HepG2 (cell line): Measurements from ENCODE around the gene ADH1B. TPM values are rescaled to one million over a fixed set of nuclear protein-coding genes. Genes with fewer than 3 reads are reported as not detected.

Source experiments
- ATAC-seq: fragments of 200-7000 bp; cut with Tn5 transposase; 3 replicates; pipeline ENCODE4 v1.9.1; 2020; ENCODE audit warnings: mild to moderate bottlenecking, moderate library complexity
- BruUV-seq: library from RNA; stranded (reverse); fragments of 400-500 nt; replicated peaks from 2 replicates; lab custom pipeline; 2021; lab: Mats Ljungman, UMichigan
- CTCF ChIA-PET: fragments of 300-600 bp; formaldehyde crosslinking; extraction: SDS; loops from one replicate; lab custom pipeline; 2021; ENCODE audit warnings: low total read pairs, inconsistent platforms, low intra/inter-chr PET ratio; lab: Yijun Ruan, JAX
- POLR2A ChIA-PET: fragments of 350-600 bp; sonication (Branson Sonifier 250); formaldehyde crosslinking; loops from one replicate; lab custom pipeline; 2020; ENCODE audit warnings: antibody characterized with exemption, inconsistent platforms; lab: Yijun Ruan, JAX
- DNase-seq: peaks from one replicate; pipeline ENCODE4 v3.0.0-alpha.2; 2015; ENCODE audit warnings: low spot score
- FAIRE-seq: peaks from 3 replicates; lab custom pipeline; 2011; peaks lifted over from hg19 to GRCh38; lab: Jason Lieb, UNC
- H2AFZ ChIP-seq: one replicate; pipeline ENCODE4 v1.6.1; 2011; ENCODE audit warnings: low read length, inconsistent platforms
- H3K27ac ChIP-seq: fragments of 300-600 bp; 3 replicates; pipeline ENCODE4 v1.8.0; 2011; ENCODE audit warnings: mixed run types, mild to moderate bottlenecking, mixed read lengths, low read length, inconsistent platforms; ENCODE audit not compliant: insufficient read depth; ENCODE audit errors: extremely low read length
- H3K27me3 ChIP-seq, 2 experiments: fragments of 200-600 bp in 1 of 2; 2 replicates in 1 of 2; 3 replicates in 1 of 2; pipeline versions ENCODE4 v1.6.0 to v1.8.0; 2011; ENCODE audit warnings: low read length in 2 of 2, mild to moderate bottlenecking in 2 of 2, moderate library complexity in 2 of 2, inconsistent platforms in 1 of 2; ENCODE audit not compliant: insufficient read depth in 2 of 2, control insufficient read depth in 1 of 2
- H3K36me3 ChIP-seq, 2 experiments: fragments of 200-600 bp in 1 of 2; replicated peaks in 1 of 2; 2 replicates in 1 of 2; 3 replicates in 1 of 2; pipeline versions ENCODE4 v1.5.1 to v1.8.0; 2011; ENCODE audit warnings: low read length in 2 of 2, inconsistent platforms in 1 of 2; ENCODE audit not compliant: insufficient read depth in 2 of 2, control insufficient read depth in 1 of 2
- H3K4me1 ChIP-seq: 2 replicates; pipeline ENCODE4 v1.5.1; 2012; ENCODE audit warnings: low read length, inconsistent platforms; ENCODE audit not compliant: insufficient read depth
- H3K4me2 ChIP-seq: 2 replicates; pipeline ENCODE4 v1.6.0; 2011; ENCODE audit warnings: low read depth, low read length, inconsistent platforms
- H3K4me3 ChIP-seq, 3 experiments: fragments of 200-600 bp in 1 of 3; sonication (generic), shearing (Covaris generic) in 1 of 3; replicated peaks in 1 of 3; 2 replicates each; pipeline ENCODE4 v1.5.1; 2011 to 2016; ENCODE audit warnings: low read length in 3 of 3, inconsistent platforms in 2 of 3, low read depth in 2 of 3, mild to moderate bottlenecking in 2 of 3, control low read depth in 1 of 3, mixed read lengths in 1 of 3; ENCODE audit not compliant: insufficient read depth in 1 of 3
- H3K79me2 ChIP-seq: one replicate; pipeline ENCODE4 v1.6.1; 2011; ENCODE audit warnings: low read length, inconsistent platforms; ENCODE audit not compliant: insufficient read depth
- H3K9ac ChIP-seq: 2 replicates; pipeline ENCODE4 v1.6.0; 2011; ENCODE audit warnings: mild to moderate bottlenecking, low read depth, low read length, inconsistent platforms; ENCODE audit not compliant: insufficient read depth
- H3K9me3 ChIP-seq: 2 replicates; pipeline ENCODE4 v1.5.1; 2012; ENCODE audit warnings: mild to moderate bottlenecking, low read length
- H4K20me1 ChIP-seq: 2 replicates; pipeline ENCODE4 v1.6.0; 2011; ENCODE audit warnings: inconsistent platforms, mild to moderate bottlenecking, low read length, moderate library complexity; ENCODE audit not compliant: insufficient read depth
- ATM ChIP-seq: fragments of 450-650 bp; IDR thresholded peaks from 2 replicates; pipeline ENCODE4 v1.7.1; 2017; ENCODE audit warnings: mild to moderate bottlenecking, borderline replicate concordance
- KLF15 ChIP-seq: sonication (generic); formaldehyde crosslinking; IDR thresholded peaks from 2 replicates; pipeline ENCODE4 v1.8.1; 2023; ENCODE audit warnings: borderline replicate concordance, mild to moderate bottlenecking, inconsistent platforms, missing genetic modification reagents, mixed read lengths
- SIN3A ChIP-seq: IDR thresholded peaks from 2 replicates; pipeline ENCODE4 v1.6.1; 2011; ENCODE audit warnings: low read depth, mild to moderate bottlenecking, control low read depth, low read length, borderline replicate concordance
- SUZ12 ChIP-seq: fragments of 150-350 bp; IDR thresholded peaks from 2 replicates; pipeline ENCODE4 v1.6.1; 2014; ENCODE audit warnings: low read depth, low read length
- TEF ChIP-seq: sonication (generic); formaldehyde crosslinking; IDR thresholded peaks from 2 replicates; pipeline ENCODE4 v1.5.0; 2020; ENCODE audit warnings: missing genetic modification reagents
- ZMYM4 ChIP-seq: sonication (generic); formaldehyde crosslinking; IDR thresholded peaks from 2 replicates; pipeline ENCODE4 v1.8.1; 2023; ENCODE audit warnings: mild to moderate bottlenecking, missing genetic modification reagents
- ZNF121 ChIP-seq: sonication (generic); formaldehyde crosslinking; IDR thresholded peaks from 2 replicates; pipeline ENCODE4 v1.5.0; 2020; ENCODE audit warnings: mild to moderate bottlenecking, missing genetic modification reagents
- ZNF232 ChIP-seq: sonication (generic); formaldehyde crosslinking; IDR thresholded peaks from 2 replicates; pipeline ENCODE4 v1.4.0; 2020; ENCODE audit warnings: missing genetic modification reagents, borderline replicate concordance
- ZNF235 ChIP-seq: sonication (generic); formaldehyde crosslinking; IDR thresholded peaks from 2 replicates; pipeline ENCODE4 v1.8.1; 2023; ENCODE audit warnings: mild to moderate bottlenecking, missing genetic modification reagents, borderline replicate concordance
- ZNF709 ChIP-seq: sonication (generic); formaldehyde crosslinking; IDR thresholded peaks from 2 replicates; pipeline ENCODE4 v1.5.0; 2020; ENCODE audit warnings: mild to moderate bottlenecking, missing genetic modification reagents
- in situ Hi-C: cut with HindIII; loops from 2 replicates; pipeline ENCODE4 v1.10.0; 2017; ENCODE audit warnings: low pct_unique_long_range_greater_than_20kb; ENCODE audit not compliant: extremely low pct_ligation_motif_present
- intact Hi-C: fragments of 100-400 bp; cut with micrococcal nuclease; formaldehyde crosslinking; loops from one replicate; pipeline ENCODE4 v1.10.0; 2022; ENCODE audit not compliant: unreplicated experiment
- polyA plus RNA-seq, 8 experiments: library from polyadenylated mRNA; depleted of rRNA in 3 of 8; stranded (reverse) in 7 of 8; unstranded in 1 of 8; fragments of >200 nt; fragmentation: Illumina TruSeq in 4 of 8; extraction: Trizol in 4 of 8; gene quantifications; 2 replicates each; pipeline versions ENCODE4 v1.2.1 to v1.2.3, GENCODE V29; 2011 to 2016; ENCODE audit warnings: low read depth in 4 of 8, missing spikeins in 1 of 8, mixed read lengths in 1 of 8; ENCODE audit not compliant: insufficient read depth in 1 of 8
- total RNA-seq, 5 experiments: library from RNA; depleted of rRNA; stranded (reverse); fragments of >200 nt; fragmentation: Illumina TruSeq; extraction: Trizol; gene quantifications; 2 replicates each; pipeline ENCODE4 v1.2.3, GENCODE V29; 2016; ENCODE audit warnings: low read depth in 1 of 5
- TF ChIP-seq, protein P1 (sequence below): sonication (generic); formaldehyde crosslinking; IDR thresholded peaks from 2 replicates; pipeline ENCODE4 v1.4.0; 2020; ENCODE audit warnings: mild to moderate bottlenecking, low read depth, missing genetic modification reagents
- TF ChIP-seq, protein P2 (sequence below), 2 experiments: sonication (generic) in 1 of 2; formaldehyde crosslinking in 1 of 2; IDR thresholded peaks; 2 replicates each; pipeline versions ENCODE4 v1.6.1 to v1.9.0; 2014 to 2022; ENCODE audit warnings: antibody characterized with exemption in 1 of 2, borderline replicate concordance in 1 of 2, inconsistent platforms in 1 of 2, low read depth in 1 of 2, missing genetic modification reagents in 1 of 2
- TF ChIP-seq, protein P3 (sequence below), 2 experiments: sonication (generic) in 1 of 2; formaldehyde crosslinking in 1 of 2; IDR thresholded peaks; 2 replicates each; pipeline versions ENCODE4 v1.5.1 to v1.6.1; 2011 to 2020; ENCODE audit warnings: borderline replicate concordance in 1 of 2, low read depth in 1 of 2, low read length in 1 of 2, mild to moderate bottlenecking in 1 of 2, missing genetic modification reagents in 1 of 2, moderate library complexity in 1 of 2

ADH1B gene
- total and polyA plus RNA-seq, 2 of the 13 experiments (the other 11 are each of a cell fraction or from before 2014, with no cell fraction given): 0.05 to 0.40 TPM

DNA sequence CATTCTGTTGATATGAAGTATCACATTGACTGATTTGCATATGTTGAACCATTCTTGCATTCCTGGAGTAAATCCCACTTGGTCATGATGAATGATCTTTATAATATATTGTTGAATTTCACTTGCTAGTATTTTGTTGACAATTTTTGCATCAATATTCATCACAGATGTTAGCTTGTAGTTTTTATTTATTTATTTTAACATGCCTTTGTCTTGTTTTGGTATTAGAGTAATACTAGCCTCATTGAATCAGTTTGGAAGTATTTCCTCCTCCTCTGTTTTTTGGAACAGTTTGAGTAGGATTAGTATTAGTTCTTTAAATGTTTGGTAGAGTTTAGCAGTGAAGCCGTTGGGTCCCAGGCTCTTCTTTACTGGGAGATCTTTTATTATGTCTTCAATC, 45.3 kb upstream of the ADH1B start (continued):
- TF ChIP-seq TEF (CRISPR knock-in tag): no peak
- no peak for TF ChIP-seq SUZ12
- no peak for TF ChIP-seq ZNF232 (CRISPR knock-in tag)
- TF ChIP-seq ZMYM4 (CRISPR knock-in tag): no peak
- TF ChIP-seq ZNF235 (CRISPR knock-in tag): no peak
- no peak for TF ChIP-seq SIN3A
- TF ChIP-seq ZNF709: no peak
- TF ChIP-seq KLF15 (CRISPR knock-in tag): no peak
- TF ChIP-seq ATM: no peak
- TF ChIP-seq, protein P1, sequence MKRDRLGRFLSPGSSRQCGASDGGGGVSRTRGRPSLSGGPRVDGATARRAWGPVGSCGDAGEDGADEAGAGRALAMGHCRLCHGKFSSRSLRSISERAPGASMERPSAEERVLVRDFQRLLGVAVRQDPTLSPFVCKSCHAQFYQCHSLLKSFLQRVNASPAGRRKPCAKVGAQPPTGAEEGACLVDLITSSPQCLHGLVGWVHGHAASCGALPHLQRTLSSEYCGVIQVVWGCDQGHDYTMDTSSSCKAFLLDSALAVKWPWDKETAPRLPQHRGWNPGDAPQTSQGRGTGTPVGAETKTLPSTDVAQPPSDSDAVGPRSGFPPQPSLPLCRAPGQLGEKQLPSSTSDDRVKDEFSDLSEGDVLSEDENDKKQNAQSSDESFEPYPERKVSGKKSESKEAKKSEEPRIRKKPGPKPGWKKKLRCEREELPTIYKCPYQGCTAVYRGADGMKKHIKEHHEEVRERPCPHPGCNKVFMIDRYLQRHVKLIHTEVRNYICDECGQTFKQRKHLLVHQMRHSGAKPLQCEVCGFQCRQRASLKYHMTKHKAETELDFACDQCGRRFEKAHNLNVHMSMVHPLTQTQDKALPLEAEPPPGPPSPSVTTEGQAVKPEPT (CRISPR knock-in tag): no peak
- no peak for TF ChIP-seq ZNF121 (CRISPR knock-in tag)

DNA sequence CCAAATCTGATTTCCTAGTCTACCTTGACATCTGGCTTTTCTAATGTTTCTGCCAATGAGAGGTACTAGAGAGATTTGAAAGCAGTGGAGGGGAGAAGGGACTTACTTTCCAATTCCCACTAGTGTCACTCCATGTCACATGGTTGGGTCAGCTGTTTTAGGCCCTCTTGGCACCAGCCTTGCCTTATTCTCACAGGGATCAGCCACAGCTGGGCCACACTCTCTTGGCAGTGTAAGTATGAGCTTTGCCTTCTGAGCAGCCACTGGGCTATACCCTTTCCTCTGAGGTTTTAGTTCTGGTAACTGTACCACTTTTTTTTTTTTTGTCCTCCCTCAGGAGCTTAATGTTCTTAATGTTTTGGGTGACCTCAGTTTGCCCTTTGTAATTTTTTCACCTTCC, 41.6 kb upstream of the ADH1B start:
- no TSS peak for BruUV-seq
- Histone ChIP-seq H3K4me1 (no peaks in the 10 kb centered on the region), H3K79me2 (no peaks in the 10 kb centered on the region), H3K9me3 (no peaks in the 10 kb centered on the region), H2AFZ (no peak overlapping the region), H4K20me1 (no peaks in the 10 kb centered on the region), H3K36me3 (no peaks in the 10 kb centered on the region), H3K4me3 (no peak overlapping the region), H3K27me3 (no peaks in the 10 kb centered on the region), H3K27ac (no peak overlapping the region), H3K4me2 (no peak overlapping the region), H3K9ac (no peak overlapping the region)
- FAIRE-seq (no peak), DNase-seq (no peak), ATAC-seq (no peak)
- intact Hi-C loops (no loop called here), in situ Hi-C loops (no loop called here)
- CTCF ChIA-PET: no interaction called here
- POLR2A ChIA-PET: no interaction called here
- TF ChIP-seq, protein P2, sequence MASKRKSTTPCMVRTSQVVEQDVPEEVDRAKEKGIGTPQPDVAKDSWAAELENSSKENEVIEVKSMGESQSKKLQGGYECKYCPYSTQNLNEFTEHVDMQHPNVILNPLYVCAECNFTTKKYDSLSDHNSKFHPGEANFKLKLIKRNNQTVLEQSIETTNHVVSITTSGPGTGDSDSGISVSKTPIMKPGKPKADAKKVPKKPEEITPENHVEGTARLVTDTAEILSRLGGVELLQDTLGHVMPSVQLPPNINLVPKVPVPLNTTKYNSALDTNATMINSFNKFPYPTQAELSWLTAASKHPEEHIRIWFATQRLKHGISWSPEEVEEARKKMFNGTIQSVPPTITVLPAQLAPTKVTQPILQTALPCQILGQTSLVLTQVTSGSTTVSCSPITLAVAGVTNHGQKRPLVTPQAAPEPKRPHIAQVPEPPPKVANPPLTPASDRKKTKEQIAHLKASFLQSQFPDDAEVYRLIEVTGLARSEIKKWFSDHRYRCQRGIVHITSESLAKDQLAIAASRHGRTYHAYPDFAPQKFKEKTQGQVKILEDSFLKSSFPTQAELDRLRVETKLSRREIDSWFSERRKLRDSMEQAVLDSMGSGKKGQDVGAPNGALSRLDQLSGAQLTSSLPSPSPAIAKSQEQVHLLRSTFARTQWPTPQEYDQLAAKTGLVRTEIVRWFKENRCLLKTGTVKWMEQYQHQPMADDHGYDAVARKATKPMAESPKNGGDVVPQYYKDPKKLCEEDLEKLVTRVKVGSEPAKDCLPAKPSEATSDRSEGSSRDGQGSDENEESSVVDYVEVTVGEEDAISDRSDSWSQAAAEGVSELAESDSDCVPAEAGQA (IDR thresholded peaks at IDR 0.05; ENCODE audit: low read depth): no peak
- TF ChIP-seq, protein P2 (CRISPR knock-in tag; IDR thresholded peaks at IDR 0.05; ENCODE audit: borderline replicate concordance): no peak
- TF ChIP-seq, protein P3, sequence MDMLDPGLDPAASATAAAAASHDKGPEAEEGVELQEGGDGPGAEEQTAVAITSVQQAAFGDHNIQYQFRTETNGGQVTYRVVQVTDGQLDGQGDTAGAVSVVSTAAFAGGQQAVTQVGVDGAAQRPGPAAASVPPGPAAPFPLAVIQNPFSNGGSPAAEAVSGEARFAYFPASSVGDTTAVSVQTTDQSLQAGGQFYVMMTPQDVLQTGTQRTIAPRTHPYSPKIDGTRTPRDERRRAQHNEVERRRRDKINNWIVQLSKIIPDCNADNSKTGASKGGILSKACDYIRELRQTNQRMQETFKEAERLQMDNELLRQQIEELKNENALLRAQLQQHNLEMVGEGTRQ (IDR thresholded peaks at IDR 0.05; ENCODE audit: low read depth, low read length): no peak
- TF ChIP-seq, protein P3 (CRISPR knock-in tag; IDR thresholded peaks at IDR 0.05; ENCODE audit: borderline replicate concordance): no peak
